GM04504 (cell line): ENCODE measurements around the gene CACNA1B.

Source experiments
- DNase-seq: peaks from one replicate; pipeline ENCODE4 v3.0.0-alpha.2; 2012; ENCODE audit warnings: low read depth

The CACNA1B gene

DNA sequence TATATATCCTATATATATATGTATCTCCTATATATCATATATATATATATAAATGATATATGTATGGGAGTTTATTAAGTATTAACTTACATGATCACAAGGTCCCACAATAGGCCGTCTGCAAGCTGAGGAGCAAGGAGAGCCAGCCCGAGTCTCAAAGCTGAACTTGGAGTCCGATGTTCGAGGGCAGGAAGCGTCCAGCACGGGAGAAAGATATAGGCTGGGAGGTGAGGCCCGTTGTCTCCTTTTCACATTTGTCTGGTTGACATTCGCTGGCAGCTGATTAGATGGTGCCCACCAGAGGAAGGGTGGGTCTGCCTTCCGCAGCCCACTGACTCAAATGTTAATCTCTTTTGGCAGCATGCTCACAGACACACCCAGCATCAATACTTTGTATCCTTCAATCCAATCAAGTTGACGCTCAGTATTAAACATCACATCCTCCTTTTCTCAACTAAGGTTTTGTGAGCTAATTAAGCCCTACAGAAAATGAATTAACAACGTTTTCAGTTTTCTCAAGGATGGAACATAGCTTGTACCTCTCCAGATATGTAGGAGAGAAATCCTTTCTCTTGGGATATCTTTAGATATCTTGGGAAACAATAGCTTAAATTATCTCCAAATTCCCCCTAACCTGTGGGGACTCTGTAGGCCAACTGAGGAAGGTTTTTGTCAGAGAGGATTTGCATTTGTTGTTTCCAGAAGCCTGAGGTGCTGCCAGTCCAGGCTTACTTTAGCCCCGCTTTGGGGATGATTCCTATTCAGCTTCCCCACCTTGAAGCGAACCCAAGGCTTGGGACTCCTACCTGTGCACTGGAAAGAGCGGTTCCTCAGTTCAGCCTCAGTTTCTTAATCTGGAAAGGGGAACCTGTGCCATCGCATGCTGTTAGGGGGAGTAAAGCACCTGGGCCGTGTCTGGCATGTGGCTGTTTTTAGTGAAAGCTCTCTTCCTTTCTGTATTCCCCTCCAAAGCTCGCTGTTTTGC is 163.2 kb downstream of the CACNA1B start:
- no peak for DNase-seq

DNA sequence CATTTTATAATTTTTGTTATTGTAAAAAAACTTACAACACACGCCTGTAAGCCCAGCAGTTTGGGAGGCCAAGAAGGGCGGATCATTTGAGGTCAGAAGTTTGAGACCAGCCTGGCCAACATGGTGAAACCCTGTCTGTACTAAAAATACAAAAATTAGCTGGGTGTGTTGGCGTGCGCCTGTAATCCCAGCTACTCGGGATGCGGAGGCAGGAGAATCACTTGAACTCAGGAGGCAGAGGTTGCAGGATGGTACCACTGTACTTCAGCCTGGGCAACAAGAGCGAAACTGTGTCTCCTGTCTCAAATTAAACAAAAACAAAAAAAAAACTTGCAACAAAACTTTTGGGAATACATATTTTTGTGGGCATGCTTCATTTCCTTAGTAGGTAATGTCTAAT is 164.6 kb downstream of the CACNA1B start:
- DNase-seq = no peak

DNA sequence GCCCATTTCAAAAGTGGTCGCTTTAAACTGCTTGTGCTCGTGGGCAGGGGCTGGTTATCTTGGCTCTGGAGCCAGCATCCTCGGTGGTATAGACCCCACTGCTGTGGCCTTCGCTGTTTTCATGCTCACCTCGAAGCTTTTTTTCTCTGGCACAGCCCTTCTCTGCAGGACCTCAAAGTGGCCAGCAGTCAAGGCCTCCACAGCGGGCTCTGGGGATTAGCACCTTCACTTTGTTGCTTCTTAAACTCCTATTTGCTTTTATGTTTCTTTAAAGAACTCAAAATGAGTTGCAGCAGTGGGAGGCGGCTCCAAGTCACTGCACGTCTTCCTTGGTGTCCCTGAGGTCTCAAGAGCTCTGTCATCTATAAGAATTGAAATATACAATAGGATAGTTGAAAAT is 165.1 kb downstream of the CACNA1B start:
- no peak for DNase-seq

DNA sequence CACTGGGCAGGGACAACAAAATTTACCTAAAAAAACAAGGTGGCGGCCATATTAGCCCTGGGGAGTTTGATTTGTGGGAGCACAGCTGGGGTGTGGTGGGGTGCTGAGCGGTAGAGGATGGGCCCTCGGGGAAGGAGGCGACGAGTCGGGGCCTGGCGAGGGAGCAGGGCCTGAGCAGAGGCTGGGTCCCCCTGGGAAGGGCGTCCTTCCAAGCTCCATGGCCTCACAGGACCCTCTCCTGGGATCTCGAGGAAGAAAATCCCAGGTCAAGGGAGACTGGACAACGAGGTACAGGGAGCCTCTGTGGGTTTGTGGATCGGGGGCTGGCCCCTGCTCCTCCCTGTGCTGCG is 165.5 kb downstream of the CACNA1B start:
- DNase-seq = no peak

DNA sequence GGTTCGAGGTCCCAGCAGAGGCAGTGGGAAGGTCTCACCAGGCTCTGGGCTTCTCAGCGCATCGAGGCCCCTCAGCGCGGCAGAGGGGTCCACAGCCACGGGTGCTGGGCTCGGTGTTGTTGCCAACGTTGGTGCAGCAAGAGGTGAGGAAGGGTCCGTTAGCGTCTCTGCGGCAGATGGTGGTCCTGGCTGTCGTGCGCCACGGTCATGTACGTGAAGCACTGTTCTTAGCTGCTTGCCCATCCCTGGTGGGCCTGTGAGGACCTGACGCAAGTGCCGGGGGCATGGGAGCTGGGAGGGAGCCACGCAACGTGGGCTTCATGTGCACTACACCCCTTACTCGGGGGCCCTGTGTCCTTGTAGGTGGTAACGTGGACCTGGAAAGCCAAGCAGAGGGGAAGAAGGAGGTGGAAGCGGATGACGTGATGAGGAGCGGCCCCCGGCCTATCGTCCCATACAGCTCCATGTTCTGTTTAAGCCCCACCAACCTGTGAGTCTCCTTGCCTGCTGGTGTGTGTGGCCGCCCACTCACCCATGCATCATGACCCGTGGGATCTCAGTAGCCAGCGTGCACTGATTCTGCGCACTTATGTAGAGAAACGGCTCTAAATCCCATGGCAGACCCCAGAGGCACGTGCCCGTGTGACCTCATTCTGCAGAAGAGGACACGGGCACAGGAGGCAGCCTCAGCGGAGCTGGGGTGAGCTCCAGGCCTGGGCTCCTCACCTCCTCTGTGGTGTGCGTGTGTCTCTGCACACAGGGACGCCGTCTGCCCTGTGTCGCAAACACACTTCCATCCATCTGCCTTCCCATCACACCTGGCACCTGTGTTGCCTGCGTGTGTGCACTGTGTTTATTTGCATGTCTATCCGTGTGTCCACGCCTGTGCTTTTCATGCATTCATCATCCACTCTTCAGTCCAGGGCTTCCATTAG is 166.1 kb downstream of the CACNA1B start:
- no peak for DNase-seq

DNA sequence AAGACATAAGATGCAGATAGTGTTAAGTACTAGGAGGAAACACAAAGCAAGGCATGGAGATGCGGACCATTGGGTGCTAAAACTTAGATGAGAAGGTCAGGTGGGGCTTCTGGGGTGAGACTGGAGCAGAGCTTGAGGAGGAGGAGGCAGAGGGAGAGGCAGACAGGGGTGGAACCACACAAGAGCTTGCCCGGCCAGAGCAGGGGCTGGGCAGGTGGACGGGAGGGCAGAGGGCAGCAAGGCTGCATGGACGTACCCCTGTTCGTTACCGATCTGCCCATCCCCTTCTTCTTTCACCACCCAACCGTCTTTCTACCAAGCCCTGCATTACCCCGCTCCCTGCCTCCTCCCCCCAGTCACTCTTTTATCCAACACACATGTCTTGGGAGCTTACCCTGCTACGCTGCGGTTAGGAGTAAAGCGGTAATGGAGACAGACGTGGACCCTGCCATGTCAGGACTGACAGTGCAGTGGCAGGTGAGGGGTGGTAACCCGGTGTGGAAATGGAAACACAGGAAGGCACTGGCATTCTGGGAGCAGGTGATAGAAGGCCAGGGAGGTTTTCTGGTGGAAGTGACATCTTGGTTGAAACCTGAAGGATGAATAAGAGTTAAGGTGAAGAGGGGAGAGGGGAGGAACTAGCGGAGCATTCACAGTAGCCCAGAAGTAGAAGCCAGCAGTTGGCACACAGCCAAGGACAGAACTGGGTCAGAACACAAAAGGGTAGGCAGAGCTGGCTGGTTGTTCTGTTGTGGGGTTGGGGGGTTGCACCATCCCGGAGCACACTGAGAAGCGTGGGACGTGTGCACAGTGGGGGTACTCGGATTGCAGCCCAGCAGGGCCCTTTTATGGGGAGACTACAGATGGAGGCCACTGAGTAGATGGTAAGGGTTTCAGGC is 167.2 kb downstream of the CACNA1B start:
- no peak for DNase-seq

DNA sequence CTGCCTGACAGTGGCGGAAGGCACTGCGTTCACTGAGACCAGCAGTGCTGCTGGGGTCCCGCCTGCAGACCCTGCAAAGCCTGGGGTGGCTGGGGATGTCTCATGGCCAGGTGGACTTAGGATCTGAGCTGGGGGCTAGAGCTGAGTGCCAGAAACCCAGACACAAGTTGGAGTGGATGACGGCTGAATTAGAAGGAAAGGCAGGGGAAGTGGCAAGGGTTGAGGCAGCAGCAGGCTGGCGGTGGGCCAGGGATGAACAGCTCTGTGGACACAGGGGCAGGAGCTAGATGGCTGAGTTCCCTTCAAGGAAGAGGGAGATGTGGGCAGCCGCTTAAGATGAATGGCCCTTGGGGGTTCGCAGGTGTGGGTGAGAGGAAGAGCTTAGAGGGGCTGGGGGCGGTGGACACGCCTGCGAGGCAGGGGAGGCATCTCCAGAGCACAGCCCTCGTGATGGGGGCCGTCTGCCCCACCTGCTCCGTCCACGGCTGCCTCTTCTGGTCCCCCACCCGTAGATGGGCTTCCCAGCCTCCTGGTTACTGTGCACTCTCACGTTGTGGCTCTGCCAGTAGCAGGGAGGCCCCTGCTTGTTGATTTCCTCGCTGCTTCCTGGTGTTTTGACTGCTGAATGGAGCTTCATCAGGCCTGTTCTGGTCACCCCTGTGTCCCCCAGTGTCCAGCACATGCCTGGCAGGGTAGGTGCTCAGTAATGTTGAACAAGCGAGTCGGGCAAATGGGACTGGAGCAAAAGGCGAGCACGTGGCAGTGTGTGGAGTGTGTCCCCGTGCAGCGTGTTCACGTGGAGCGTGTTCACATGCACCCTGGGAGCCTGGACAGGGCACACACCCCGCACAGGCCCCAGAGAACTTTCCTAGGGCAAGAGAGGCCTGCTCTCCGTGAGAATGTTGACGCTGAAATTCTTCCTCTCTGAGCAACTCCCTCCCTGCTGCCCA is 168.2 kb downstream of the CACNA1B start:
- DNase-seq = no peak

DNA sequence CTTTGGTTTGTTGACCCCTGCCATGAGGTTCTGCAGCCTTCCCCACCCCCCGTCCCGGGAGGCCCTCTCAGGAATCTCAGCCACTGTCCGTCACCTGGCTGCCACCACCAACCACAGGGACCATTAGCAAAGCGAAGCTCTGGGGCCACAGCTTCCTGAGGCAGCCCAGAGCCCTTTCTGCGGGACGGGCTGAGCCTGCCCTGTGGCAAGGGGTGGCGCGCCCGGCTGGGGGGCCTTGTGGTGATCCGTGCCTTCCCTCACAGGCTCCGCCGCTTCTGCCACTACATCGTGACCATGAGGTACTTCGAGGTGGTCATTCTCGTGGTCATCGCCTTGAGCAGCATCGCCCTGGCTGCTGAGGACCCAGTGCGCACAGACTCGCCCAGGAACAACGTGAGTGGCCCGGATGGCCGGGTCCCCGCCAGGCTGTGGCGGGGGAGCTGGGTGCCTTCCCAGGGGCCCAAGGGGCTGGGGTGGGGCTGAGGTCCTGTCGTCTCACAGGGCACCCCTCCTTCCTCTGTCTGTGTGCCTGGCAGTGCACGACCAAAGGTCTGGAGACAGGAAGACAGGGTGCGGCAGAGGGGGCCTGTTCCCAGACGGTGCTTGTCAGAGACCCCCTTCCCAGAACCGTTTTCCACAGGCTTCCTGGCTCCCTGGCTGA is 169.2 kb downstream of the CACNA1B start:
- no peak for DNase-seq

DNA sequence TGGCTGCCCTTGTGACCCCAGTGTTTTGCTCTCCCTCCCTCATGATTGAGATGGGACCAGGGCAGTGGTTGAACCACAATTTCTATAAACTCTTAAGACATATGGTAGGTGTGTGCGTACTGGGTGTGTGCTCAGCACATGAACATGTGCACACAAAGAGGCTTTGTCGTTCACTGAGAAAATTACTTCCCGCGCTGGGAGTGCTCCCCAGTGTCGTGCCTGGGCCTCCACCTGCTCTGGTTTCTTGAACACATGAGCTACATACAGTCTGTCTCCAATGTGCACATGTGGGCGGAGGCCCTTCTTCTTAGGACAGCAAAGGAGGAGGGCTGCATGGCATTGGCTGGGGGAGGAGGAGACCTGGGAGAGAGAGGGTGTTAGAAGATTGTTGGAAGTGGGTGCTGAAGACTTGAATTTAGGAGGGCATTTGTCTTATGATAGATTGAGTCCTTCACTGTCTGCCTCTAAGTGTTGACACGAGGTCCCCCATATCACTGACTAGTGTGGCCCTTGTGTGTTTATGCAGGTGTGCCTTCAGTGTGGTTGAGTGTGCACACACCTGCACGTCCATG is 170.0 kb downstream of the CACNA1B start:
- no peak for DNase-seq

DNA sequence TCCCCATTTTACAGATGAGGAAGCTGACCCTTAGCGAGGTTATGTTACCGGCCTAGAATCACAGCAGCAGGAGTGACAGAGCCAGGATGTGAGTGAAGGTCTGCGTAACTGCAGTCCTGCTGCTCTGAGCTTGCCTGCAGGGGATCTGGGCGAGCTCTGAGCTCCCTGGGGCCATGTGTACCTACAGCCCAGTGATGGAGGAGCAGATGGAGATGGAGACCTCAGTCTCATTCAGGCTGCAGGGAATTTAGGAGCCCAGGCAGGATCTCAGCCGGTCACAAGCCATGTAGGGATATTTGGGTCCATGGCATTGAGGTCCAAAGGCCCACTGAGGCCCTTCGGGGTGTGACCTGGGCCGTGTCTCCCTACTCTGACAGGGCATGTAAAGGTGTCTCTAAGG is 170.6 kb downstream of the CACNA1B start:
- DNase-seq = no peak

DNA sequence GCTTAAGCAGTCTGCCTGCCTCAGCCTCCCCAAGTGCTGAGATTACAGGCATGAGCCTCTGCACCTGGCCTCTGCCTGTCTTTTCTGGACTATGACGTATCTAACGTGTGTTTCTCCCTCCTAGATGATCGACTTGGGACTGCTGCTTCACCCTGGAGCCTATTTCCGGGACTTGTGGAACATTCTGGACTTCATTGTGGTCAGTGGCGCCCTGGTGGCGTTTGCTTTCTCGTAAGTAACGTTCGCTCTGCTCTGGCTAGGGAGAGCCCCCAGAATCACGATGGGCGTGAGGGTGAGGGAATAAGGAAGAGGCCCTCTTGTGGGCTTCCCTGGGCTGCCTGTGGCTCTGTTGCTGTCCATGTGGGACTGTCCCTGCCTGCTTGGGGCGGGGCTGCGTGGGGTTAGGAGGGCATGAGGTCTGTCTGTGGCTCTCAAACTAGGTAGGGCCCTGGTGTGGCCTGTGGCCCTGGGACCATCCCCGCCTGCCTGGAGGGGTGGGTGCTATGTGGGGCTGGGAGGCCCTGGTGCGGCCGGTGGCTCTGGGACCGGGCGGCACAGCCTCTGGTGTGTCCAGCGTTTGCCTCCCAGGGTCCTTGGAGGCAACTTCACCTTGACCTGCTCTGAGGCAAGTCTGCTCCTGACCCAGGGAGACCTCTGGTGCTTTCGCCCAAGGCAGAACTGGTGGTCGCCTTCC is 171.7 kb downstream of the CACNA1B start:
- DNase-seq = no peak

DNA sequence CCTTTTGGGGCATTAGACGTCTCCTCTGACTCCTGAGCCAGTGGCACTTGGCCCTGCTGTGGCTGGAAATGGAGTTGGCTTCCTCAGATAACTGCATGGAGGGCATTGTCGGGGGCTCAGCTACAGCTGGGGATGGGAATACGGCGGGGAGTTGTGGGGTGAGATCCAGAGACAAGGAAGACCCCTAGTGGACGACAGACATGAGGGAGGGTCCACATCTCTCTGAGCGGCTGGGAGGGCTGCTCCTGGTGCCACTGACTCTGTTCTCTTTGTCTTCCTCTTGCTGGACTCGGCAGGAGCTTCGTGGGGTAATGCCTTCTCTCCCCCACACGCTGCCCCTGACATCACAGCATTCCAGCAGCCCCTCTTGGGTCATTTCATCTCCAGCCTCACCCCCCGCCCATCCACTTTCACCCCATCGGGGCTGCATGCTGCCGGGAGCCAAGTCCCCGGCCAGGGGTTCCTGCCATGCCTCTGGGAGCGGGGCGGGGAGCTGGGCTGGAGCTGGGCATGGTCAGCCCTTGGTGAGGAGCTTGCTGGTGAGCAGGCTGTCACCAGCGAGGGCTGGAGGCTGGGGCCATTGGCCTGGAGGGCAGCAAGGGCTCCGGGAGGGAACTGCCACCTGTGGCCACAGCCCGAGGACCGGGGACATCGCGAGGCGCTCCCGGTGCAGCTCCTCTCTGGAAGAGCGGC is 172.3 kb downstream of the CACNA1B start:
- DNase-seq = no peak

DNA sequence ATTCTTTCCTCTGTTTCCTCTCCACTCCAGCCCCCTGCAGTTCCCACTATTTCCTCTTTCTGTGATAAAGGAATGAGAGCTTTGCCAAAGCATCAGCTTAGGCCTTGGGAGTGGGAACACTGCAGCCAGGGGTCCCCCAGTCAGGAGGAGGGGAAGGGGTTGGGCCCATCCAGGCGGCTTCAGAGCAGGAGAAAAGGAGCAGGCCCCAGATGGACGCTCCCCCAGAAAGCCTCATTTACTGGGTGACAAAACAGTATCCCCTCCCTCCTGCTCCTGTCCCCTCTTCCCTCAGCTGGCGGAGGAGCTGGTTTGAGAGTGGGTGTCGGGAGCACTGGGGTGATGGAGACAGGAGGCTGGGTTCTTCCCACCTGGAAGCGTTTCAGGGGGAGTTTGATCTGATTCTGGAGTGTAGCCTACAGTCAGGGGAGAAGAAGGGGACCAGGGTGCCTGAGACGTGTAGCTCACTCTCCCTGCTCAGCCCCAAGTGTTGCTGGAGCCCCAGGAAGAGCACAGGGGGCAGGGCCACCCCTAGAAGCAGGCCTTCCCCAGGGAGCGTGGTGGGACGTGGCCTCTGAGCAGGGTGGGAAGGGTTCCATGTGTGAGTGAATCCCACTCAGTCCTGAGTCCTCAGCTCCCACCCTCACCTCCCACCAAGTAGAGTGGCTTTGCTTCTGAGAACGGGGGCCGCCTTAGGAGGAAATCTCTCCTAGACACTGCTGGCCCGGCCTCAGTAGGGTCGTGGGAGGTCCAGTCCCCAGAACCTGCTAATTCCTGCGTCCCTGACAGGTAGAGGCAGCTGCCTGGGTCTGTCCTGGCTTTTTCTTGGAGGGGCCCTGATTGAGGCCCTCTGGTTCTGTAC is 173.1 kb downstream of the CACNA1B start:
- no peak for DNase-seq

DNA sequence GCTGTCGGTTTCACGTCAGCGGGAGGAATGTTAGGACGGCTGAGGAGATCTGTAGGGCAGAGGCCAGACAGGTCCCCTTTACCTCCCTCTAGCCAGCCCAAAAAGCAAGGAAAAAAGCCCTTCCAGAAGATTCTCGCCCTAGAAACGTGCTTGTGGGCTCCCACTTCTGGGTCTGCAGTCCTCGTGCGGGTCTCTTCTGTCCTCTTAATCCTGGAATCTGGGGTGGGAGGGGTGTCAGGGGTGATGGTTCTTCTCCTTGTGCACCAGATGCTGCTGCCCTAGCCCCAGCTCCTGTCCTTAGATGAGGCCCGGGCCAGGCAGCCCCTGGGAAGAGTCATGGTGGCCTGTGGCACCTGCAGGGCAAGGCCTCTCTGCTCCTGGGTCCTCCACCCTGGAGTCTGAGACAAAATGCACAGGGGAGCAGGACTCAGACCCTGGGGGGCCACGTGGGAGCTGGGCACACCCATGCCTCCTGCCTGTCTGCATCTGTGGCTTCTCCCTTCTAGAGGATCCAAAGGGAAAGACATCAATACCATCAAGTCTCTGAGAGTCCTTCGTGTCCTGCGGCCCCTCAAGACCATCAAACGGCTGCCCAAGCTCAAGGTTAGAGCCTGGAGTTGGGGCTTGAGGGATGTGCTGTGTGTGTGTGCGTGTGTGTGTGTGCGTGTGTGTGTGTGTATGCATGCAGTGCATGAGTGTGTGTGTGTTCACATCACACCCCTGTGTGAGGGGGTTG is 174.2 kb downstream of the CACNA1B start:
- no peak for DNase-seq

DNA sequence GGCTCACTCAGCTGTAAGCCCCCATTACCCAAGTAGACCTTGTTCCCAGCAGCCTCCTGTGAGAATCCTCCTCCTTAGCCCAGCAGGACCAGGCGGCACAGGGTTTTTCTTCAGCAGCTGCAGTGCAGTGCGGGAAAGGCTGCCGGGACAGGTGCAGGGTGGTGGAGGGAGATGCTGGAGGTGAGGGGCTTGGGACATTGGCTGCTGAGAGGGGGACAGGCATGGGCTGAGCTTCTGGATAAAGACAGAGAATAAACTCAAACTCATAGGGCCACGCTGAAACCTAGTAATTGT is 174.7 kb downstream of the CACNA1B start:
- DNase-seq = no peak

DNA sequence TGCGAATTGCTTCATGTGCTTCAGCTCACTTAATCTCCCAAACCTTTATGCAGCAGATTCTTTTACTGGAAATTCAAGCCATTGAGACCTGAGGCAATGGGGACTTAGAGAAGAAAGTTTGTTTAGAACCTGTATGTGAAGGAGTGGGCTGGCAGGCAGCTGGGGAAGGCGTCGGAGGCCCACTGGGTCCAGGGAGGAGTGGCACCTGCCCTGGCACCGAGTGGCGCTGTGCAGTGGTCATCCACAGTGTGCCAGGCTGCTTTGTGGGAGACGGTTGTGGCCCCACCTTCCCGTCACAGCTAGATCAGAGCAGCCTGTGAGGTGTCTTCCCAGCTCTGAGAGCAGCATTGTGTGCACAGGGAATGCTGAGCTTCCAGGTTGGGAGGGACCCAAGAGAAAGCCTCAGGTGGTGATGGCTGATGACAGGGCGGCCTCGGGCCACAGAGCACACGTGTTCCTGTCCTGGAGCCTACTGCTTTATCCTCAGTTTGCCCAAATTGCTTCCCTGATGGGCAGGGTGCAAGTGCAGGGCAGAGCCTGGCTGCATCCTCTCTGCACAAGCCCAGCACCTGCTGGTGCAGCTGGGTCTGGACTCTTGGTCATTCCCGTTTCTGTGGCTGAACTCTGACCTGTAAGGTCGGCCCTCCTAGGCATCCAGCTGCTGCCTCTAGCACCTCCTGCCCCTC is 175.2 kb downstream of the CACNA1B start:
- no peak for DNase-seq
